ENCODE measurements around the gene CXCL8. TPM values are rescaled to one million over a fixed set of nuclear protein-coding genes. Genes with fewer than 3 reads are reported as not detected.

CXCL8 gene
- total and polyA plus RNA-seq, 4 donors, result 1.3 to 17.9 (median 10.0) TPM

DNA sequence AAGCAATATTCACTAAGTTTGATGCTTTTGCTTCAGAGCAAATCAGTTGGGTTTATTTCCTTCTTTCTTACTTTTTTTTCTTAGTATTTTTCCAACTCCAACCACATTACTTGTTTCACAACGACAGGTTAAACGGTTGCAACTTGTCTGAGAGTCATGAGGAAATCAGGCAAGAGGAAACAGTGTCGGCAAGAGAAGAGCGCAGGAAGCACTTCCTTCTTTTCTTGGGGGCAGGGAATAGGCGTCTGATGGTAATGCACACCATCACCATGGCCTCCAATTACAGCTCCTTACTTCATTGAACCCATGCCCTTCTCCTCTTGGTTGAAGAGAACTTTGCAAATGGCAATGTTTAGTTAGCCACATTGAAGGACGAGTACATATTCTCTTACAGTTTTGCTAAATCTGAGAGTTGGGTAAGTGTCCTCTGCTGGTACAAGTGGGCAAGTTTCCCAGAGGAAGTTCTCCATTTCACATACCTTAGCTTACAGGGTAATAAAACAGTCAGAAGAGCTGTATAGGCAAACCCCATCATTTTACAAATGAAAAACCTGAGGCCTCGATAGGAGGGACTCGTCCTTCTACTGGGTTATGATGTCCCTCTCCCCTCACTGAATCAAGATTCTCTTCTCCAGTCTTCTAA lies 8.3 kb upstream of the CXCL8 start:
- no peak overlapping the region for H3K27ac ChIP-seq (ENCODE audit: low read depth in 1 of 2, low read length in 2 of 2)
- no peaks in the 10 kb centered on the region for H3K9me3 ChIP-seq (ENCODE audit: control insufficient read depth, low read length)
- DNase-seq (no peak), ATAC-seq (ENCODE audit: low FRiP score) (no peak)
- peaks cover 0 to 4% of the 10 kb centered on the region in 2 donors for H3K4me1 ChIP-seq (ENCODE audit: control insufficient read depth in 1 of 2, insufficient read depth in 2 of 2, low read length in 2 of 2)
- 89 to 93% methylated on average over 8 of the region's 8 CpGs for WGBS, 2 donors
- intact Hi-C loops (cut with DNase I), result loop anchor here (2.0 to 10.0 kb wide), 3 partner anchors 67 to 403 kb away; no protein-coding TSS in a partner anchor
- no peak overlapping the region for H3K4me3 ChIP-seq (ENCODE audit: low read length in 2 of 2)
- no peaks in the 10 kb centered on the region for H3K27me3 ChIP-seq (ENCODE audit: control insufficient read depth in 1 of 2, insufficient read depth in 2 of 2, low read length in 1 of 2)
- no peaks in the 10 kb centered on the region for H3K36me3 ChIP-seq (ENCODE audit: control insufficient read depth in 1 of 2, insufficient read depth in 2 of 2, low read length in 1 of 2)

DNA sequence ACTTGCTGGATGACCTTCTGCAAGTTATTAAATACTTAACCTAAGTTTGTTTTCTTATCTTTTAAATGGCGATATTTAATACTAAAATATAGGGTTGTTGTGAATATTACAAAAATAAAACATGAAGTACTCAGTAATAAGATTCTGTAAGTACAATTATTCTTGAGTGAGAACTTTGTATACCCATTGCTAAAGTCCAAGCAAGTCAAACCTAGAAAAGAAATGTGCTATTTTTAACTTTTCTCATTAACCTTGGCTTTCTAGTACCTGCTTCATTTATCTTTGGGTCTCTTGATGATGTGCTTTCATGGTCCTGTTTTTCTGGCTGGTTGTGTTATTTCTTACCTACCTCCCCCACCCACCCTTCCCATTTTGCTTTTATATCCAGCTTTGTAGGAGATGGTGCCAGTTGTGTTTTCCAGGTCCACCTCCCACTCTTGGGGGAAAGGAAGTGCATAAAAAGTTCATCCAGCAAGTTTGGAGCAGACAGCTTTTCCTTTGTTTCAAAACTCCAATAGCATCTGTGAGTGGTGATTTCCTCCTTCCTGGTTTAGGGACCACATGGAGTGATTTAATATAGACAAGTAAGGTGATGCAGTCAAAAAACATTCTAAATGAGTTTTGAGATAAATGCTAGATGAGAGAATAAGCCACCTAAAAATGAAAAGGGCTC lies 7.5 kb upstream of the CXCL8 start:
- Histone ChIP-seq H3K4me1 (ENCODE audit: control insufficient read depth in 1 of 2, insufficient read depth in 2 of 2, low read length in 2 of 2) (peaks cover 0 to 4% of the 10 kb centered on the region in 2 donors), H3K27ac (ENCODE audit: low read depth in 1 of 2, low read length in 2 of 2) (no peak overlapping the region), H3K9me3 (ENCODE audit: control insufficient read depth, low read length) (no peaks in the 10 kb centered on the region), H3K27me3 (ENCODE audit: control insufficient read depth in 1 of 2, insufficient read depth in 2 of 2, low read length in 1 of 2) (no peaks in the 10 kb centered on the region), H3K36me3 (ENCODE audit: control insufficient read depth in 1 of 2, insufficient read depth in 2 of 2, low read length in 1 of 2) (no peaks in the 10 kb centered on the region), H3K4me3 (ENCODE audit: low read length in 2 of 2) (no peak overlapping the region)
- no peak for DNase-seq
- intact Hi-C loops (cut with DNase I), result loop anchor here in 1 of 2 donors (5.0 to 10.0 kb wide), 2 partner anchors 68 to 399 kb away; no protein-coding TSS in a partner anchor
- WGBS, 2 donors, result 78 to 87% methylated on average over 1 of the region's 1 CpG
- no peak for ATAC-seq (ENCODE audit: low FRiP score)

DNA sequence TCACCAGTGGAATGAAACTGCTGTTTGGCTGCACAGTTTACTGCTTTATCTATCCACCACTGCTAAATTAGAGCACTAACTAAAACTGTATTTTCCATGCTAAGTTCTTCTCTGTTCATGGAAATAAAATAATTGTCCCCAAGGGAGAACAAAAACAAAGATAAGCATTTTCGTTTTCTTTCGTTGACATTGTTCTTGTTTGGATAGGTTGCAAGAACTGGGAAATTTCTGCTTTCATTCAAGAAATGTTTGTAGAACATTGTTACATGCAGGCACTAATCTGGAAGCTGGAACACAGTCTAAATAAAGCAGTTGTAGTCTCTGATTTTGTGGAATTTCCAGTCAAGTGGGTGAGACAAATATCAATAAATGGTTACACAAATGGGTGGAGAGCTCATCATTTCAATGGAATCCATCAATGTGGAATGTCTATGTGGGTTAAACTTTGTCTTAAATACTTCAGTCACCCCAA lies 5.8 kb upstream of the CXCL8 start:
- WGBS, 2 donors, result 4 to 8% methylated on average over 2 of the region's 2 CpGs
- Histone ChIP-seq H3K4me3 (ENCODE audit: low read length in 2 of 2) (no peak overlapping the region), H3K9me3 (ENCODE audit: control insufficient read depth, low read length) (no peaks in the 10 kb centered on the region), H3K36me3 (ENCODE audit: control insufficient read depth in 1 of 2, insufficient read depth in 2 of 2, low read length in 1 of 2) (no peaks in the 10 kb centered on the region), H3K27me3 (ENCODE audit: control insufficient read depth in 1 of 2, insufficient read depth in 2 of 2, low read length in 1 of 2) (no peaks in the 10 kb centered on the region), H3K4me1 (ENCODE audit: control insufficient read depth in 1 of 2, insufficient read depth in 2 of 2, low read length in 2 of 2) (no peaks in the 10 kb centered on the region), H3K27ac (ENCODE audit: low read depth in 1 of 2, low read length in 2 of 2) (no peak overlapping the region)
- no peak for DNase-seq
- ATAC-seq (ENCODE audit: low FRiP score), result no peak
- intact Hi-C loops (cut with DNase I), result loop anchor here in 1 of 2 donors (5.0 to 10.0 kb wide), 2 partner anchors 70 to 398 kb away; no protein-coding TSS in a partner anchor

DNA sequence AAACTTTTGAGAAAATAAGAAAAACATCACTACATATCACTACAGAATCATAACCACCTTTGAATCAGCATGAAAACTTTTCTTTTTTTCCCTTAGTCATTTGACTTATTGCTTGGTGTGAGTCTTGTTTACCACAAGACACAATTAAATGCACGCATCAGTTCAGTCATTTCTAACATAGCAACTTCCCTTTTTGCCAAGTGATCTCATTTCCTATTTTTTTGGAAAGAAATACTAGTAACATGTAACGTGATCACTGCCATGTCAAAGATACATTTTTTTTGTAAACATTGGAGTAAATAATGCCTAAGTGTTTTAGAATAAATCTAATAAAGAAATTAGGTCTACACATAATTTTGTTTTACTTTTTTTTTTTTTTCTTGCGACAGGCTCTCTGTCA lies 5.1 kb upstream of the CXCL8 start:
- H3K27me3 ChIP-seq (ENCODE audit: control insufficient read depth in 1 of 2, insufficient read depth in 2 of 2, low read length in 1 of 2), result no peaks in the 10 kb centered on the region
- no peak overlapping the region for H3K27ac ChIP-seq (ENCODE audit: low read depth in 1 of 2, low read length in 2 of 2)
- DNase-seq, result no peak
- WGBS, 2 donors, result 64 to 67% methylated on average over 3 of the region's 3 CpGs
- H3K36me3 ChIP-seq (ENCODE audit: control insufficient read depth in 1 of 2, insufficient read depth in 2 of 2, low read length in 1 of 2), result no peaks in the 10 kb centered on the region
- ATAC-seq (ENCODE audit: low FRiP score), result no peak
- H3K4me1 ChIP-seq (ENCODE audit: control insufficient read depth in 1 of 2, insufficient read depth in 2 of 2, low read length in 2 of 2), result no peaks in the 10 kb centered on the region
- intact Hi-C loops (cut with DNase I), result loop anchor here in 1 of 2 donors (10.0 kb wide), 1 partner anchor 70 kb away; no protein-coding TSS in a partner anchor
- H3K4me3 ChIP-seq (ENCODE audit: low read length in 2 of 2), result no peak overlapping the region
- no peaks in the 10 kb centered on the region for H3K9me3 ChIP-seq (ENCODE audit: control insufficient read depth, low read length)

DNA sequence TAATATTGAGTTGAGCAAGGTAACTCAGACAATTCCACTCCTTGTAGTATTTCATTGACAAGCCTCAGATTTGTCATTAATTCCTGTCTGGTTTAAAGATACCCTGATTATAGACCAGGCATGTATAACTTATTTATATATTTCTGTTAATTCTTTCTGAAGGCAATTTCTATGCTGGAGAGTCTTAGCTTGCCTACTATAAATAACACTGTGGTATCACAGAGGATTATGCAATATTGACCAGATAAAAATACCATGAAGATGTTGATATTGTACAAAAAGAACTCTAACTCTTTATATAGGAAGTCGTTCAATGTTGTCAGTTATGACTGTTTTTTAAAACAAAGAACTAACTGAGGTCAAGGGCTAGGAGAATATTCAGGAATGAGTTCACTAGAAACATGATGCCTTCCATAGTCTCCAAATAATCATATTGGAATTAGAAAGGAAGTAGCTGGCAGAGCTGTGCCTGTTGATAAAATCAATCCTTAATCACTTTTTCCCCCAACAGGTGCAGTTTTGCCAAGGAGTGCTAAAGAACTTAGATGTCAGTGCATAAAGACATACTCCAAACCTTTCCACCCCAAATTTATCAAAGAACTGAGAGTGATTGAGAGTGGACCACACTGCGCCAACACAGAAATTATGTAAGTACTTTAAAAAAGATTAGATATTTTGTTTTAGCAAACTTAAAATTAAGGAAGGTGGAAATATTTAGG lies 821 bp downstream of the CXCL8 start:
- DNase-seq (no peak), ATAC-seq (ENCODE audit: low FRiP score) (no peak)
- intact Hi-C loops (cut with DNase I), result no loop called here
- H3K27me3 ChIP-seq (ENCODE audit: control insufficient read depth in 1 of 2, insufficient read depth in 2 of 2, low read length in 1 of 2), result no peaks in the 10 kb centered on the region
- H3K27ac ChIP-seq (ENCODE audit: low read depth in 1 of 2, low read length in 2 of 2), result no peak overlapping the region
- H3K9me3 ChIP-seq (ENCODE audit: control insufficient read depth, low read length), result no peaks in the 10 kb centered on the region
- no peaks in the 10 kb centered on the region for H3K36me3 ChIP-seq (ENCODE audit: control insufficient read depth in 1 of 2, insufficient read depth in 2 of 2, low read length in 1 of 2)
- H3K4me3 ChIP-seq (ENCODE audit: low read length in 2 of 2), result no peak overlapping the region
- WGBS, 2 donors, result 65 to 71% methylated on average over 2 of the region's 2 CpGs
- H3K4me1 ChIP-seq (ENCODE audit: control insufficient read depth in 1 of 2, insufficient read depth in 2 of 2, low read length in 2 of 2), result no peaks in the 10 kb centered on the region

DNA sequence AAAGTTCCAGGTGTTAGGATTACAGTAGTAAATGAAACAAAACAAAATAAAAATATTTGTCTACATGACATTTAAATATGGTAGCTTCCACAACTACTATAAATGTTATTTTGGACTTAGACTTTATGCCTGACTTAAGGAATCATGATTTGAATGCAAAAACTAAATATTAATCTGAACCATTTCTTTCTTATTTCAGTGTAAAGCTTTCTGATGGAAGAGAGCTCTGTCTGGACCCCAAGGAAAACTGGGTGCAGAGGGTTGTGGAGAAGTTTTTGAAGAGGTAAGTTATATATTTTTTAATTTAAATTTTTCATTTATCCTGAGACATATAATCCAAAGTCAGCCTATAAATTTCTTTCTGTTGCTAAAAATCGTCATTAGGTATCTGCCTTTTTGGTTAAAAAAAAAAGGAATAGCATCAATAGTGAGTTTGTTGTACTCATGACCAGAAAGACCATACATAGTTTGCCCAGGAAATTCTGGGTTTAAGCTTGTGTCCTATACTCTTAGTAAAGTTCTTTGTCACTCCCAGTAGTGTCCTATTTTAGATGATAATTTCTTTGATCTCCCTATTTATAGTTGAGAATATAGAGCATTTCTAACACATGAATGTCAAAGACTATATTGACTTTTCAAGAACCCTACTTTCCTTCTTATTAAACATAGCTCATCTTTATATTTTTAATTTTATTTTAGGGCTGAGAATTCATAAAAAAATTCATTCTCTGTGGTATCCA lies 1.6 kb downstream of the CXCL8 start:
- DNase-seq (no peak), ATAC-seq (ENCODE audit: low FRiP score) (no peak)
- Histone ChIP-seq H3K4me3 (ENCODE audit: low read length in 2 of 2) (no peak overlapping the region), H3K27ac (ENCODE audit: low read depth in 1 of 2, low read length in 2 of 2) (no peak overlapping the region), H3K36me3 (ENCODE audit: control insufficient read depth in 1 of 2, insufficient read depth in 2 of 2, low read length in 1 of 2) (no peaks in the 10 kb centered on the region), H3K9me3 (ENCODE audit: control insufficient read depth, low read length) (no peaks in the 10 kb centered on the region), H3K4me1 (ENCODE audit: control insufficient read depth in 1 of 2, insufficient read depth in 2 of 2, low read length in 2 of 2) (no peaks in the 10 kb centered on the region), H3K27me3 (ENCODE audit: control insufficient read depth in 1 of 2, insufficient read depth in 2 of 2, low read length in 1 of 2) (no peaks in the 10 kb centered on the region)
- 52 to 54% methylated on average over 1 of the region's 1 CpG for WGBS, 2 donors
- intact Hi-C loops (cut with DNase I), result no loop called here

DNA sequence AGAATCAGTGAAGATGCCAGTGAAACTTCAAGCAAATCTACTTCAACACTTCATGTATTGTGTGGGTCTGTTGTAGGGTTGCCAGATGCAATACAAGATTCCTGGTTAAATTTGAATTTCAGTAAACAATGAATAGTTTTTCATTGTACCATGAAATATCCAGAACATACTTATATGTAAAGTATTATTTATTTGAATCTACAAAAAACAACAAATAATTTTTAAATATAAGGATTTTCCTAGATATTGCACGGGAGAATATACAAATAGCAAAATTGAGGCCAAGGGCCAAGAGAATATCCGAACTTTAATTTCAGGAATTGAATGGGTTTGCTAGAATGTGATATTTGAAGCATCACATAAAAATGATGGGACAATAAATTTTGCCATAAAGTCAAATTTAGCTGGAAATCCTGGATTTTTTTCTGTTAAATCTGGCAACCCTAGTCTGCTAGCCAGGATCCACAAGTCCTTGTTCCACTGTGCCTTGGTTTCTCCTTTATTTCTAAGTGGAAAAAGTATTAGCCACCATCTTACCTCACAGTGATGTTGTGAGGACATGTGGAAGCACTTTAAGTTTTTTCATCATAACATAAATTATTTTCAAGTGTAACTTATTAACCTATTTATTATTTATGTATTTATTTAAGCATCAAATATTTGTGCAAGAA lies 2.3 kb downstream of the CXCL8 start:
- Histone ChIP-seq H3K4me1 (ENCODE audit: control insufficient read depth in 1 of 2, insufficient read depth in 2 of 2, low read length in 2 of 2) (no peaks in the 10 kb centered on the region), H3K27me3 (ENCODE audit: control insufficient read depth in 1 of 2, insufficient read depth in 2 of 2, low read length in 1 of 2) (no peaks in the 10 kb centered on the region), H3K4me3 (ENCODE audit: low read length in 2 of 2) (no peak overlapping the region), H3K36me3 (ENCODE audit: control insufficient read depth in 1 of 2, insufficient read depth in 2 of 2, low read length in 1 of 2) (no peaks in the 10 kb centered on the region), H3K27ac (ENCODE audit: low read depth in 1 of 2, low read length in 2 of 2) (no peak overlapping the region), H3K9me3 (ENCODE audit: control insufficient read depth, low read length) (no peaks in the 10 kb centered on the region)
- 85 to 91% methylated on average over 2 of the region's 2 CpGs for WGBS, 2 donors
- DNase-seq (no peak), ATAC-seq (ENCODE audit: low FRiP score) (no peak)
- intact Hi-C loops (cut with DNase I), result no loop called here

DNA sequence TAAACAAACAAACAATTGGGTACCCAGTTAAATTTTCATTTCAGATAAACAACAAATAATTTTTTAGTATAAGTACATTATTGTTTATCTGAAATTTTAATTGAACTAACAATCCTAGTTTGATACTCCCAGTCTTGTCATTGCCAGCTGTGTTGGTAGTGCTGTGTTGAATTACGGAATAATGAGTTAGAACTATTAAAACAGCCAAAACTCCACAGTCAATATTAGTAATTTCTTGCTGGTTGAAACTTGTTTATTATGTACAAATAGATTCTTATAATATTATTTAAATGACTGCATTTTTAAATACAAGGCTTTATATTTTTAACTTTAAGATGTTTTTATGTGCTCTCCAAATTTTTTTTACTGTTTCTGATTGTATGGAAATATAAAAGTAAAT lies 2.9 kb downstream of the CXCL8 start:
- H3K9me3 ChIP-seq (ENCODE audit: control insufficient read depth, low read length), result no peaks in the 10 kb centered on the region
- ATAC-seq (ENCODE audit: low FRiP score) (no peak), DNase-seq (no peak)
- no peak overlapping the region for H3K4me3 ChIP-seq (ENCODE audit: low read length in 2 of 2)
- no peak overlapping the region for H3K27ac ChIP-seq (ENCODE audit: low read depth in 1 of 2, low read length in 2 of 2)
- intact Hi-C loops (cut with DNase I), result no loop called here
- WGBS, 2 donors, result 91 to 93% methylated on average over 1 of the region's 1 CpG
- H3K36me3 ChIP-seq (ENCODE audit: control insufficient read depth in 1 of 2, insufficient read depth in 2 of 2, low read length in 1 of 2), result no peaks in the 10 kb centered on the region
- no peaks in the 10 kb centered on the region for H3K27me3 ChIP-seq (ENCODE audit: control insufficient read depth in 1 of 2, insufficient read depth in 2 of 2, low read length in 1 of 2)
- no peaks in the 10 kb centered on the region for H3K4me1 ChIP-seq (ENCODE audit: control insufficient read depth in 1 of 2, insufficient read depth in 2 of 2, low read length in 2 of 2)
